ENCODE results near the gene CCDC158.
A peak's percentile ranks its signal among the peaks of the same experiment; 100 is the strongest.
"Not testable (repeated sequence)": the region's sequence is repeated elsewhere in the genome, so short reads cannot be mapped to it uniquely, and the experiment has no call there.

The CCDC158 gene

GRCh38 chr4:76430519-76431388 lies 9.8 kb upstream of the CCDC158 start:
- Histone ChIP-seq H3K79me2 (ENCODE audit: control insufficient read depth, insufficient read depth, low read length, unreplicated experiment) (no peaks in the 10 kb centered on the region), H3K27me3 (ENCODE audit: insufficient read depth, low read length) (peaks cover 11% of the 10 kb centered on the region), H3K4me3 (ENCODE audit: low read depth, low read length) (peak overlapping the region; percentile 25; the same call in 1 of the 2 replicates), H3K4me1 (ENCODE audit: control insufficient read depth, insufficient read depth, low read length, unreplicated experiment) (no peaks in the 10 kb centered on the region), H3K36me3 (ENCODE audit: insufficient read depth, low read length) (no peaks in the 10 kb centered on the region), H2AFZ (ENCODE audit: low read length, unreplicated experiment) (no peak overlapping the region), H3K27ac (ENCODE audit: low read depth, low read length) (no peak overlapping the region)

- Histone ChIP-seq H3K27me3 (ENCODE audit: insufficient read depth, low read length) (peaks cover 4% of the 10 kb centered on the region), H3K79me2 (ENCODE audit: control insufficient read depth, insufficient read depth, low read length, unreplicated experiment) (no peaks in the 10 kb centered on the region), H3K27ac (ENCODE audit: low read depth, low read length) (no peak overlapping the region), H2AFZ (ENCODE audit: low read length, unreplicated experiment) (no peak overlapping the region), H3K36me3 (ENCODE audit: insufficient read depth, low read length) (no peaks in the 10 kb centered on the region), H3K4me3 (ENCODE audit: low read depth, low read length) (no peak overlapping the region), H3K4me1 (ENCODE audit: control insufficient read depth, insufficient read depth, low read length, unreplicated experiment) (no peaks in the 10 kb centered on the region)
Observed at GRCh38 chr4:76429636-76430035, 8.7 kb upstream of the CCDC158 start.

GRCh38 chr4:76426272-76426671 lies 5.3 kb upstream of the CCDC158 start:
- no peak overlapping the region for H3K4me3 ChIP-seq (ENCODE audit: low read depth, low read length)
- H3K4me1 ChIP-seq (ENCODE audit: control insufficient read depth, insufficient read depth, low read length, unreplicated experiment), result no peaks in the 10 kb centered on the region
- H2AFZ ChIP-seq (ENCODE audit: low read length, unreplicated experiment), result no peak overlapping the region
- H3K27ac ChIP-seq (ENCODE audit: low read depth, low read length), result no peak overlapping the region
- H3K79me2 ChIP-seq (ENCODE audit: control insufficient read depth, insufficient read depth, low read length, unreplicated experiment), result no peaks in the 10 kb centered on the region
- no peaks in the 10 kb centered on the region for H3K36me3 ChIP-seq (ENCODE audit: insufficient read depth, low read length)
- no peaks in the 10 kb centered on the region for H3K27me3 ChIP-seq (ENCODE audit: insufficient read depth, low read length)

GRCh38 chr4:76423159-76423558 lies 2.2 kb upstream of the CCDC158 start:
- not testable (repeated sequence) for H3K27ac ChIP-seq (ENCODE audit: low read depth, low read length); H3K36me3 ChIP-seq (ENCODE audit: insufficient read depth, low read length); H3K27me3 ChIP-seq (ENCODE audit: insufficient read depth, low read length); H2AFZ ChIP-seq (ENCODE audit: low read length, unreplicated experiment); H3K4me1 ChIP-seq (ENCODE audit: control insufficient read depth, insufficient read depth, low read length, unreplicated experiment); H3K79me2 ChIP-seq (ENCODE audit: control insufficient read depth, insufficient read depth, low read length, unreplicated experiment); H3K4me3 ChIP-seq (ENCODE audit: low read depth, low read length)

DNA sequence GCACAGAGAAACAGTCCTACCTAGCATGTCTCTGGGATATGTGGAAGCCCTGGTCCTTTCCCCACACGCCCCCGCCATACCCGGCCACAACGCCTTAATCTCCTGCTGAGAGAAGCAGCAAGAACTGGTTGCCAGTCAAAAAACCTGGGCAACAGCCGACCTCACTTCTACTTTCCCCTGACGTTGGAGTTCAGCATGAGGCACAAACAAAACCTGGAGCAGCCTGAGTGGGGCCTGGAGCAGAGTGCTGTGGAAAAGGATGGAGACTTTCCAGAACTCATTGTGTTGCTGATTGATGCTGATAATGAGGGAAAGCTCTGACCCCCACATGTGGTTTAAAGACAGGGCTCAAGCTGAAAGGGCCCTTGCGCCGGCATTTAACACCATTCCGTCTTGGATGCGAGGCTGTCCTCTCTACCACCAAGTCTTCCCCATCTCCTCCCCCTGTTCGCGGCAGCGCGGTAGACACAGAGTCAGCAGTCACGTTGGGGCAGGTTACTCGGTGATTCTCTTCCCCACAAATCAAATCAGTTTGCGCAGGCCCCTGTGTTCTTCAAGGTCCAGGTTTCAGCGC lies 666 bp downstream of the CCDC158 start:
- H3K4me3 ChIP-seq (ENCODE audit: low read depth, low read length), result peak overlapping the region; percentile 97
- no peaks in the 10 kb centered on the region for H3K27me3 ChIP-seq (ENCODE audit: insufficient read depth, low read length)
- no peaks in the 10 kb centered on the region for H3K79me2 ChIP-seq (ENCODE audit: control insufficient read depth, insufficient read depth, low read length, unreplicated experiment)
- no peak overlapping the region for H3K27ac ChIP-seq (ENCODE audit: low read depth, low read length)
- no peaks in the 10 kb centered on the region for H3K4me1 ChIP-seq (ENCODE audit: control insufficient read depth, insufficient read depth, low read length, unreplicated experiment)
- peak overlapping the region; percentile 99 for H2AFZ ChIP-seq (ENCODE audit: low read length, unreplicated experiment)
- H3K36me3 ChIP-seq (ENCODE audit: insufficient read depth, low read length), result no peaks in the 10 kb centered on the region

DNA sequence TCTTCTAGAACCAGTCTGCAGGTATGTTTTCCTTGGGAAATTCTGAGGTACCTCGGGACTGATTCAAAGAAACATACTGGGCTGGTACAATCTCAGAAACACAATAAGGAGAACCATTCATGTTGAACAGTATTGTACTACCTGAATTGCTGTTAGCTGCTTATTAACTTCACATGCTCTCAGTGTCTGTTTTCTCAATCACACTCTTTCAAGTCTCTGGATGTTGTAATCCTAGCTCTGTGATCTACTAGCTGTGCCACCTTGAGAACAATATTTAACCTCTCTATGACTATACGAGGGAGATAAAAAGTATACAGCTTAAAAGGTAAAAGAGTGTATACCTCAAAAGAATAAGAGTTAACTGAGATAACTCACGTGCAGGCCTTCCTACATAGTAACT lies 10.3 kb downstream of the CCDC158 start:
- H3K79me2 ChIP-seq (ENCODE audit: control insufficient read depth, insufficient read depth, low read length, unreplicated experiment), result no peaks in the 10 kb centered on the region
- H3K36me3 ChIP-seq (ENCODE audit: insufficient read depth, low read length), result no peaks in the 10 kb centered on the region
- no peaks in the 10 kb centered on the region for H3K4me1 ChIP-seq (ENCODE audit: control insufficient read depth, insufficient read depth, low read length, unreplicated experiment)
- no peak overlapping the region for H3K4me3 ChIP-seq (ENCODE audit: low read depth, low read length)
- no peak overlapping the region for H3K27ac ChIP-seq (ENCODE audit: low read depth, low read length)
- no peak overlapping the region for H2AFZ ChIP-seq (ENCODE audit: low read length, unreplicated experiment)
- H3K27me3 ChIP-seq (ENCODE audit: insufficient read depth, low read length), result no peaks in the 10 kb centered on the region

- Histone ChIP-seq H2AFZ (ENCODE audit: low read length, unreplicated experiment) (no peak overlapping the region), H3K27ac (ENCODE audit: low read depth, low read length) (no peak overlapping the region), H3K36me3 (ENCODE audit: insufficient read depth, low read length) (no peaks in the 10 kb centered on the region), H3K27me3 (ENCODE audit: insufficient read depth, low read length) (no peaks in the 10 kb centered on the region), H3K79me2 (ENCODE audit: control insufficient read depth, insufficient read depth, low read length, unreplicated experiment) (no peaks in the 10 kb centered on the region), H3K4me1 (ENCODE audit: control insufficient read depth, insufficient read depth, low read length, unreplicated experiment) (no peaks in the 10 kb centered on the region), H3K4me3 (ENCODE audit: low read depth, low read length) (no peak overlapping the region)
Observed at GRCh38 chr4:76407440-76408119, 13.4 kb downstream of the CCDC158 start.

- Histone ChIP-seq H3K36me3 (ENCODE audit: insufficient read depth, low read length) (no peaks in the 10 kb centered on the region), H3K4me3 (ENCODE audit: low read depth, low read length) (no peak overlapping the region), H3K27me3 (ENCODE audit: insufficient read depth, low read length) (no peaks in the 10 kb centered on the region), H3K27ac (ENCODE audit: low read depth, low read length) (no peak overlapping the region), H3K79me2 (ENCODE audit: control insufficient read depth, insufficient read depth, low read length, unreplicated experiment) (no peaks in the 10 kb centered on the region), H2AFZ (ENCODE audit: low read length, unreplicated experiment) (no peak overlapping the region), H3K4me1 (ENCODE audit: control insufficient read depth, insufficient read depth, low read length, unreplicated experiment) (no peaks in the 10 kb centered on the region)
Observed at GRCh38 chr4:76406081-76406480, 14.9 kb downstream of the CCDC158 start.

- Histone ChIP-seq H3K79me2 (ENCODE audit: control insufficient read depth, insufficient read depth, low read length, unreplicated experiment) (no peaks in the 10 kb centered on the region), H3K27me3 (ENCODE audit: insufficient read depth, low read length) (no peaks in the 10 kb centered on the region), H3K4me3 (ENCODE audit: low read depth, low read length) (no peak overlapping the region), H3K27ac (ENCODE audit: low read depth, low read length) (no peak overlapping the region), H3K4me1 (ENCODE audit: control insufficient read depth, insufficient read depth, low read length, unreplicated experiment) (no peaks in the 10 kb centered on the region), H3K36me3 (ENCODE audit: insufficient read depth, low read length) (no peaks in the 10 kb centered on the region), H2AFZ (ENCODE audit: low read length, unreplicated experiment) (no peak overlapping the region)
Observed at GRCh38 chr4:76401654-76402053, 19.3 kb downstream of the CCDC158 start.

DNA sequence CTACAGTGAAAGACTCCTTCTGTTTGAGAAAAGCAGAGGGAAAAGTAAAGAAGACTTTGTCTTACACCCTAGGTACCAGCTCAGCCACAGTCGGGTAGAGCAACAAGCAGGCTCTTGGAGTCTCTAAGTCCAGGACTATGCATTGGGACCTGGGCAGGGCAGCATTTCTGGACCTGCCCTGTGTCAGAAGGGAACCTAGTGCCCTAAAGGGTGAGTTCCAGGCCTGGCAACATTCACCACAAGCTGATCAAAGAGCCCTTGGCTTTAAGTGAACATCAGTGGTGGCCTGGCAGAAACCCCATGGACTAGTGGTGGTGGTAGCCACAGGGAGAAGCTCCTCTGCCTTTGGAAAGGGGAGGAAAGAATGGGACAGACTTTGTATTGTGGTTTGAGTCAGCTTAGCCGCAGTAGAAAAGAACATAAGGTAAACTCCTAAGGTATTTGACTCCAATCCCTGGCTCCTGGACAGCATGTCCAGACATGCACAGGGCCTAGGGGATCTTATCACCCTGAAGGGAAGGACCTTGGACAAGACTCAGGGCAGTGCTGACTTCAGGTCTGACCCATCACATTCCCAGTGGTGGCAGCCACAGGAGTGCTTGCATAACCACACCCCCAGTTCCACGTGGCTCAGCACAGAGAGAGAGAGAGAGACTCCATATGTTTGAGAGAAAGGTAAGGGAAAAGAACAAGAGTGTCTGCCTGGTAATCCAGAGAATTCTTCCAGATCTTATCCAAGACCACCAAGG lies 32.6 kb downstream of the CCDC158 start:
- Histone ChIP-seq H3K79me2 (ENCODE audit: control insufficient read depth, insufficient read depth, low read length, unreplicated experiment) (no peaks in the 10 kb centered on the region), H2AFZ (ENCODE audit: low read length, unreplicated experiment) (no peak overlapping the region), H3K27me3 (ENCODE audit: insufficient read depth, low read length) (no peaks in the 10 kb centered on the region), H3K4me1 (ENCODE audit: control insufficient read depth, insufficient read depth, low read length, unreplicated experiment) (no peaks in the 10 kb centered on the region), H3K4me3 (ENCODE audit: low read depth, low read length) (no peak overlapping the region), H3K27ac (ENCODE audit: low read depth, low read length) (no peak overlapping the region), H3K36me3 (ENCODE audit: insufficient read depth, low read length) (no peaks in the 10 kb centered on the region)
